GM12892 (cell line): ENCODE results near the gene TUBA8.

Experiments
- POLR2A ChIP-seq: IDR thresholded peaks from 2 replicates; pipeline ENCODE4 v1.6.1; 2011; ENCODE audit warnings: low read depth, low read length, control low read depth
- TAF1 ChIP-seq: IDR thresholded peaks from 2 replicates; pipeline ENCODE4 v1.6.1; 2011; ENCODE audit warnings: low read depth, mild to moderate bottlenecking, control low read depth, low read length, borderline replicate concordance

DNA sequence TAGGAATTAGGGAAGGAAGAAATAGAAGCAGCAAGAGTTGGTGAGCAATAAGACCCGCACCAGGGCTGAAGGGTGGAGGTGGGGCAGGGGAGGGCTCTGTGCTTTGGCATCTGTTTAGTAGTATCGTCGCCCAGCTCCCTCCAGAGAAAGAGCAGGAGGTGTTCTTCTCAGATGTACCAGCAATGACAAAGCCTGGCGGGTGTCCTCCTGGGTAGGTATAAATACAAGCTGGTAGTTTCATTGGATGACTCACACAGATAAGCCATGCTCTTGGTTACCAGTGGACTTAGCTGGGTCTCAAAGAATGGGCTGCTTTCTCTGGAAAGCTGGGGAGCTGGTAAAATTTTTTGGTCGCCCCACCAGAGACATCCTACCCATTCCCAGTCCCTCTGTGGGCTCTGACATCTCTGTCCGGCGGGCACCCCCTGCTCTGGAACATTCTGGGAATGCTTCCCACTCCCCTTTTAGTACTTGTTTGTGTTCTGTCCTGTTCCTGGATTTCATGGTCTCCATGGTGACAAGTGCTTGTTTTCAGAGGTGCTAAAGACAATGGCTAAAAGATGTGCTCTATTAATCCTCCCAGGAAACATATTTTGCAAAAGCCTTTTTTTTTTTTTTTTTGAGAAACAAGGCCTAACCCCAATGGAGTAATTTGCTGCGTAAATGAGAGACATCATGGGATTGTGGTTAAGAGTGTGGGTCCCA, 15.4 kb upstream of the TUBA8 start:
- no peak for TF ChIP-seq POLR2A
- TF ChIP-seq TAF1, result no peak
